Upper lobe of left lung (tissue), 4 donors: Measurements from ENCODE around the gene KCNJ14.

ENCODE experiments used
- EP300 ChIP-seq, 4 donors: sonication (generic); formaldehyde crosslinking; IDR thresholded peaks; one replicate each; pipeline ENCODE4 v1.5.1; 2017; ENCODE audit warnings: antibody characterized with exemption in 4 of 4, control low read depth in 2 of 4
- POLR2A ChIP-seq, 4 donors: fragments of 450-650 bp; IDR thresholded peaks; one replicate each; pipeline ENCODE4 v1.5.1; 2016 to 2017; ENCODE audit warnings: antibody characterized with exemption in 4 of 4, mild to moderate bottlenecking in 2 of 4
- POLR2AphosphoS5 ChIP-seq, 2 donors: sonication (generic); formaldehyde crosslinking; IDR thresholded peaks; one replicate each; pipeline ENCODE4 v1.5.1; 2017; ENCODE audit warnings: antibody characterized with exemption in 2 of 2
- TF ChIP-seq, protein P1 (sequence below), 6 experiments: fragments of 450-650 bp in 4 of 6; fragments of 200-600 bp in 2 of 6; sonication (generic) in 2 of 6; IDR thresholded peaks; one replicate each; pipeline ENCODE4 v1.5.1; 2016 to 2019; ENCODE audit warnings: antibody characterized with exemption in 6 of 6

DNA sequence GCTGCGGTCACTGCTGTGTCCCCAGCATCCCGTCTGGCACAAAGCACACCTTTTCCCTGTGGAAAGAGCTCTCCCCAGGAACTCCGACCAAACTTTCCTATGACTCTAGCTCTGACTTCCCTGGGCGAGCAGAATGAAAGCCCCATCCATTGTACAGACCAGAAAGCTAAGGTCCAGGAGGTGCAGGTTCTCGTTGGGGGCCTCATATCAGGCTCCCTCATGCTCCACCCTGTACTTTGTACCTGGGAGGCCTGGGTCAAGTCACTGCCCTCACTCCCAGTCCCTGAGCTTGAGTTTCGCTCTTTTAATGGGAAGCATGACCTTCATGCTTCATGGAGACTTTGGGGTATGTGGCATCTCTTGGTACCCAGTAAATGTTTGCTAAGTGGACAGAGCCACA lies 32.2 kb downstream of the KCNJ14 start:
- TF ChIP-seq, protein P1, sequence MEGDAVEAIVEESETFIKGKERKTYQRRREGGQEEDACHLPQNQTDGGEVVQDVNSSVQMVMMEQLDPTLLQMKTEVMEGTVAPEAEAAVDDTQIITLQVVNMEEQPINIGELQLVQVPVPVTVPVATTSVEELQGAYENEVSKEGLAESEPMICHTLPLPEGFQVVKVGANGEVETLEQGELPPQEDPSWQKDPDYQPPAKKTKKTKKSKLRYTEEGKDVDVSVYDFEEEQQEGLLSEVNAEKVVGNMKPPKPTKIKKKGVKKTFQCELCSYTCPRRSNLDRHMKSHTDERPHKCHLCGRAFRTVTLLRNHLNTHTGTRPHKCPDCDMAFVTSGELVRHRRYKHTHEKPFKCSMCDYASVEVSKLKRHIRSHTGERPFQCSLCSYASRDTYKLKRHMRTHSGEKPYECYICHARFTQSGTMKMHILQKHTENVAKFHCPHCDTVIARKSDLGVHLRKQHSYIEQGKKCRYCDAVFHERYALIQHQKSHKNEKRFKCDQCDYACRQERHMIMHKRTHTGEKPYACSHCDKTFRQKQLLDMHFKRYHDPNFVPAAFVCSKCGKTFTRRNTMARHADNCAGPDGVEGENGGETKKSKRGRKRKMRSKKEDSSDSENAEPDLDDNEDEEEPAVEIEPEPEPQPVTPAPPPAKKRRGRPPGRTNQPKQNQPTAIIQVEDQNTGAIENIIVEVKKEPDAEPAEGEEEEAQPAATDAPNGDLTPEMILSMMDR (IDR thresholded peaks at IDR 0.05) = no peak
- TF ChIP-seq POLR2AphosphoS5 (IDR thresholded peaks at IDR 0.05) = no peak
- no peak for TF ChIP-seq EP300 (IDR thresholded peaks at IDR 0.05)
- no peak for TF ChIP-seq POLR2A (IDR thresholded peaks at IDR 0.05)
